Fibroblast of pulmonary artery (primary cell): ENCODE measurements around the gene UBD.

Experiments used
- DNase-seq: peaks from one replicate; pipeline ENCODE4 v3.0.0-alpha.2; 2010; ENCODE audit warnings: low read depth
- H3K4me3 ChIP-seq: replicated peaks from 2 replicates; pipeline ENCODE4 v1.5.1; 2011; ENCODE audit warnings: low read depth, mild to moderate bottlenecking, control low read depth, low read length, moderate library complexity
- CTCF ChIP-seq: IDR thresholded peaks from 2 replicates; pipeline ENCODE4 v1.5.1; 2011; ENCODE audit warnings: mild to moderate bottlenecking, control low read depth, low read length, inconsistent platforms; ENCODE audit errors: missing control alignments

Gene UBD

GRCh38 chr6:29563435-29563965 lies 4.0 kb upstream of the UBD start:
- no peak for DNase-seq
- H3K4me3 ChIP-seq: no peak overlapping the region
- no peak for TF ChIP-seq CTCF

- no peak for DNase-seq
- no peak for TF ChIP-seq CTCF
- no peak overlapping the region for H3K4me3 ChIP-seq
Measured at GRCh38 chr6:29561606-29562181, 2.2 kb upstream of the UBD start.

GRCh38 chr6:29561091-29561490 lies 1.6 kb upstream of the UBD start:
- H3K4me3 ChIP-seq: no peak overlapping the region
- TF ChIP-seq CTCF: no peak
- no peak for DNase-seq

- no peak for TF ChIP-seq CTCF
- no peak overlapping the region for H3K4me3 ChIP-seq
- DNase-seq: no peak
Measured at GRCh38 chr6:29558439-29559079, 973 bp downstream of the UBD start.

GRCh38 chr6:29557320-29557719 lies 2.2 kb downstream of the UBD start:
- H3K4me3 ChIP-seq: no peak overlapping the region
- no peak for TF ChIP-seq CTCF
- no peak for DNase-seq

- TF ChIP-seq CTCF: no peak
- DNase-seq: no peak
- no peak overlapping the region for H3K4me3 ChIP-seq
Measured at GRCh38 chr6:29554764-29555163, 4.8 kb downstream of the UBD start.
